ENCODE results near the gene TINAG.

Gene TINAG

DNA sequence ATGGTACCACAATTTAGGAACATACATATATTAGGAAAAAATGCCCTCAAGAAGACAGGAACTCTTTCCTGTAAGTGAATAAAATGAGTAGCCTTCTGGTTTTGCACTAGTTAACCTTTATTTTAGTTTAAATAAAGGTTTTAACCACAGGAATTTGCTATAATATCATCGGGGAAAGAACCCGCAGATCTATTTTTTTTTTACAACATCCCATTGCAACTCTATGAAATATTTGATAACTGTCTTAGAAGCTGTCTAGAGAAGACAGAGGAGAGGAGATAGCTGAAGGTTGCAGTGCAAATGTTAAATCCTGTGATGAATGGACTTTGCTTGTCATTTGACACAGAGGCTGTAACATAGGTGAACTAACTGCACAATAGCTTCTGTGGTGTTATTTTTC is 69.5 kb downstream of the TINAG start:
- no peak for DNase-seq (ENCODE audit: low read depth)
- TF ChIP-seq, protein P1, sequence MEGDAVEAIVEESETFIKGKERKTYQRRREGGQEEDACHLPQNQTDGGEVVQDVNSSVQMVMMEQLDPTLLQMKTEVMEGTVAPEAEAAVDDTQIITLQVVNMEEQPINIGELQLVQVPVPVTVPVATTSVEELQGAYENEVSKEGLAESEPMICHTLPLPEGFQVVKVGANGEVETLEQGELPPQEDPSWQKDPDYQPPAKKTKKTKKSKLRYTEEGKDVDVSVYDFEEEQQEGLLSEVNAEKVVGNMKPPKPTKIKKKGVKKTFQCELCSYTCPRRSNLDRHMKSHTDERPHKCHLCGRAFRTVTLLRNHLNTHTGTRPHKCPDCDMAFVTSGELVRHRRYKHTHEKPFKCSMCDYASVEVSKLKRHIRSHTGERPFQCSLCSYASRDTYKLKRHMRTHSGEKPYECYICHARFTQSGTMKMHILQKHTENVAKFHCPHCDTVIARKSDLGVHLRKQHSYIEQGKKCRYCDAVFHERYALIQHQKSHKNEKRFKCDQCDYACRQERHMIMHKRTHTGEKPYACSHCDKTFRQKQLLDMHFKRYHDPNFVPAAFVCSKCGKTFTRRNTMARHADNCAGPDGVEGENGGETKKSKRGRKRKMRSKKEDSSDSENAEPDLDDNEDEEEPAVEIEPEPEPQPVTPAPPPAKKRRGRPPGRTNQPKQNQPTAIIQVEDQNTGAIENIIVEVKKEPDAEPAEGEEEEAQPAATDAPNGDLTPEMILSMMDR (IDR thresholded peaks at IDR 0.05; ENCODE audit: insufficient read depth, low read depth, low read length, missing control alignments), result no peak
- no peak overlapping the region for H3K4me3 ChIP-seq (ENCODE audit: low read length)

DNA sequence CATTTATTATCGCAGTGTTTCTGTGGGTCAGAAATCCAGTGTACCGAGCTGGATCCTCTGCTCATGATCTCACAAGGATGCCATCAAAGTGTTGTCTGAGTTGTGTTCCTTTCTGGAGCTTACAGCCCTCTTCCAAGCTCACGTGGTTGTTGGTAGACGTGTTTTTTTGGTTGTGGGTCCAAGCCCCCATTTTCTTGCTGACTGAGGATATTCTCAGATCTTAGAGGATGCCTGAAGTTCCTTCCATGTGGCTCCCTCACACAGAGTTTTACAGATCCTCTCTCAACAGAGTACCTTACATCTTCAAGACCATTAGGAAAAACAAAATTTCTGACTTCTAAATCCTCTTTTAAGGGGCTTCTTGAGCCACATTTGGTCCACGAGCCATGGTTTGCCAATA is 78.1 kb downstream of the TINAG start:
- no peak for DNase-seq (ENCODE audit: low read depth)

DNA sequence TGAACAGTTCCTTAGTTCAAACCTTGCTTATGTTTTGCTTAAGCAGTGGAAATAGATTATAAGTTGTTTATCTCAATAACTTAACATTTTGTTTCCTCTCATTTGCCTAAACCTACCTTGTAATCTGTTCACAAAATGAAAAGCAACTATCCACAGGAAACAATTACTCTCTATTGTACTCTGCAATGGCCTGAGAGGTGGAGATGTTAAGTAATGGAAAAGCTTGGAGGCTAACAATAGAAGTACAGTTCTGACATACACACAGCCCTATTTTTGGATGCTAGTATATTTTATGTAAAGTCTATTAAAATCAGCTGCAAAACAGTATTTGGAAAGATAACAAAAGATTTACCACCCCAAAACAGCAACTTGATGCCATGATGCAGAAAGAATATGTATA is 82.1 kb downstream of the TINAG start:
- DNase-seq (ENCODE audit: low read depth), result no peak
- TF ChIP-seq, protein P1 (IDR thresholded peaks at IDR 0.05; ENCODE audit: insufficient read depth, low read depth, low read length, missing control alignments), result no peak
- H3K4me3 ChIP-seq (ENCODE audit: low read length), result no peak overlapping the region

More for the DNA sequence above, 78.1 kb downstream of the TINAG start:
- TF ChIP-seq, protein P1 (IDR thresholded peaks at IDR 0.05; ENCODE audit: insufficient read depth, low read depth, low read length, missing control alignments), result no peak
- no peak overlapping the region for H3K4me3 ChIP-seq (ENCODE audit: low read length)

DNA sequence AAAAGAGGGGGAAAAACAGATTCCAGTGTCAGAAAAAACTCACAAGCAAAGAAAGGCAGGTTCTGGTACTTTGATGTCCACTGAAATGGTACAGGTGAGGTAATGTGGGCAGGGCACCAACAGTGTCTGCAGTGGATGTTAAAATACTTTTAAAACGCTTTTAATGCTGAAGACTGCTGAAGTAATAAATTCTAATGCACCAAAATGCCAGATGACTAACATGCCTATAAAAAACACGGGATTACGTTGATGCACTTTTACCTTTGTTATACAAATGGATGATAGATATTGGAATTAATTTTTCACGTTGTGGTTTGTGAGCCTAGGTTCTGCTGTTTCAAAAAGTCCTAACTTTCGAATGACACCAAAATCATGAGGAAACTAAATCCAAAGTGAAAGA is 83.3 kb downstream of the TINAG start:
- TF ChIP-seq, protein P1 (IDR thresholded peaks at IDR 0.05; ENCODE audit: insufficient read depth, low read depth, low read length, missing control alignments), result no peak
- DNase-seq (ENCODE audit: low read depth), result no peak
- H3K4me3 ChIP-seq (ENCODE audit: low read length), result no peak overlapping the region

DNA sequence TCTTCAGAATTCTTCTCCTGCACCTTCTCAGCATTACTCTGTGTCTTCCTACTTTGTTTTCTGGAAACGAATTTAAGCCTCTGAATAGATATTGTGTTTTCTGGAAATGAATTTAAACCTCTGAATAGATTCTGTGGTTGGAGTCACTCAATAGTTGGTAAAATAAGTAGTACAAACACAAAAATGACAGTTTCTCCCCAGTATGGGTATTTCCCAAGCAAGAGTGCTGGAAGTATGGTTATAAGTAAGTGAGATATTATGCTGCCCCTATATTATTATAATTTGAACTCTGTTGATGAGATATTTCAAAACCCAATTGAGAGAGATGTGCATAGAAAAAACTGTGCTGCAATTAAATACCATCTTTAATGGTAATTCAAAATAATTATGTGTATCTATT is 94.9 kb downstream of the TINAG start:
- TF ChIP-seq, protein P1 (IDR thresholded peaks at IDR 0.05; ENCODE audit: insufficient read depth, low read depth, low read length, missing control alignments), result no peak
- H3K4me3 ChIP-seq (ENCODE audit: low read length), result no peak overlapping the region
- no peak for DNase-seq (ENCODE audit: low read depth)

DNA sequence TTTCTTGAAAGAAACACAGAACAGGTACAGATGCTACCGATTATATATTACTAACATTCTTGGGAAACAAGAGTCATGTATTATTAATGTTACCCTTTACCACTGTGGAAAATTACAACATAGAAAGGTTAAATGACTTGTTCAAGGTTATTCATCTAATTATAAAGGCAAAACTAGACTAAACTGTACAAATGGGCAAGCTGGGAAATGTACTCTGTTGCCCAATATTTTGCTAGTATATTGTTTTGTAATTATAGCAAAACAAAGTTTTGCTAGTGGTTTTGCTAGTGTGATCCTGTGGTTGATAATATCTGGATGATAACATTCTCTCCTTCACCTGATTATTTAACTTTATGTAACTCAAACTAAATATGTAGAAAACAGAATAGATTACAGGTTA is 96.5 kb downstream of the TINAG start:
- TF ChIP-seq, protein P1 (IDR thresholded peaks at IDR 0.05; ENCODE audit: insufficient read depth, low read depth, low read length, missing control alignments), result no peak
- DNase-seq (ENCODE audit: low read depth), result peak; percentile 26
- H3K4me3 ChIP-seq (ENCODE audit: low read length), result no peak overlapping the region

DNA sequence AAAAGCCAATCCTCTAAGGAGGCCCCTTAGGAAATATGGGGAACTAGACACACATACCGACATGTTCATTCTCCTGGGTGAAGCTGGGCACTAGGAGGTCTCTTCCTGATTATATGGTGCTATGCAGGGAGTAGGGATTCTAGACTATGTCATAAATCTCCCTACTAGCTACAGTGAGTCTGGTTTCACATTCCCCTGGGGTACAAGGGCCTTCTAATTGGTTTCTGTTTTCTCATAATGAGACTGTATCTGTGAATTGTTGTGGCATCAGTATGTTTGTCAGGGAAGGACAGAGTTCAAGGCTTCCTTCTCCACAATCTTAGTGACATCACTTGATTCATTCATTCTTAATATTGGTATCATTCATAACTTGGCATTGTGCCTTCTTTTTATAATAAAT is 103.5 kb downstream of the TINAG start:
- TF ChIP-seq, protein P1 (IDR thresholded peaks at IDR 0.05; ENCODE audit: insufficient read depth, low read depth, low read length, missing control alignments), result no peak
- DNase-seq (ENCODE audit: low read depth), result no peak
- H3K4me3 ChIP-seq (ENCODE audit: low read length), result no peak overlapping the region
